UCSD-AML1 (cell line): ENCODE results near the gene MEP1A.
"Not testable (repeated sequence)": the region's sequence is repeated elsewhere in the genome, so short reads cannot be mapped to it uniquely, and the experiment has no call there.

Experiments used
- DNase-seq: peaks from one replicate; lab custom pipeline; 2025; ENCODE audit not compliant: unreplicated experiment; lab: John Stamatoyannopoulos, UW

The MEP1A gene

GRCh38 chr6:46793138-46793537 lies at the start of gene MEP1A:
Gene MEP1A (plus strand): TSS chr6:46793389. CDS start chr6:46793399, 10 bp downstream.
- DNase-seq, result no peak

GRCh38 chr6:46743425-46744158 lies 49.6 kb upstream of the MEP1A start:
- no peak for DNase-seq

- not testable (repeated sequence) for DNase-seq
Measured at GRCh38 chr6:46744159-46744725, 48.9 kb upstream of the MEP1A start.

GRCh38 chr6:46745973-46746372 lies 47.2 kb upstream of the MEP1A start:
- no peak for DNase-seq

GRCh38 chr6:46746696-46747095 lies 46.5 kb upstream of the MEP1A start, which contains the start of gene ANKRD66:
Gene ANKRD66 (plus strand): TSS chr6:46746933. CDS start chr6:46751949, 5,016 bp downstream.
- no peak for DNase-seq

- DNase-seq, result no peak
Measured at GRCh38 chr6:46748940-46749503, 44.2 kb upstream of the MEP1A start.

- DNase-seq, result no peak
Measured at GRCh38 chr6:46749731-46750130, 43.5 kb upstream of the MEP1A start.

- no peak for DNase-seq
Measured at GRCh38 chr6:46751658-46752057, 41.5 kb upstream of the MEP1A start.

- DNase-seq, result no peak
Measured at GRCh38 chr6:46755865-46756264, 37.3 kb upstream of the MEP1A start.

GRCh38 chr6:46756469-46757213 lies 36.5 kb upstream of the MEP1A start:
- no peak for DNase-seq

- no peak for DNase-seq
Measured at GRCh38 chr6:46757214-46757596, 36.0 kb upstream of the MEP1A start.

GRCh38 chr6:46758960-46759753 lies 34.0 kb upstream of the MEP1A start:
- DNase-seq, result no peak

- no peak for DNase-seq
Measured at GRCh38 chr6:46760925-46761324, 32.3 kb upstream of the MEP1A start.

- DNase-seq, result no peak
Measured at GRCh38 chr6:46763466-46763865, 29.7 kb upstream of the MEP1A start.

- DNase-seq, result not testable (repeated sequence)
Measured at GRCh38 chr6:46764280-46764679, 28.9 kb upstream of the MEP1A start.

- no peak for DNase-seq
Measured at GRCh38 chr6:46764961-46765360, 28.2 kb upstream of the MEP1A start.

GRCh38 chr6:46772016-46772415 lies 21.2 kb upstream of the MEP1A start:
- DNase-seq, result no peak

- DNase-seq, result no peak
Measured at GRCh38 chr6:46772762-46773161, 20.4 kb upstream of the MEP1A start.

GRCh38 chr6:46773201-46773855 lies 19.9 kb upstream of the MEP1A start:
- DNase-seq, result no peak

- not testable (repeated sequence) for DNase-seq
Measured at GRCh38 chr6:46774736-46775135, 18.5 kb upstream of the MEP1A start.
